Central memory CD8-positive, alpha-beta T cell (primary cell): ENCODE measurements around the gene ZNF827.

Experiments
- ATAC-seq: fragments of 150-1000 bp; cut with Tn5 transposase; replicated peaks from 2 replicates; pipeline ENCODE4 v1.10.0; 2022; ENCODE audit warnings: mild to moderate bottlenecking, moderate FRiP score, moderate number of reproducible peaks; ENCODE audit not compliant: poor library complexity, severe bottlenecking; ENCODE audit errors: extremely low read depth
- DNase-seq, 2 donors: peaks; one replicate each; pipeline ENCODE4 v3.0.0; 2021; ENCODE audit warnings: low spot score in 2 of 2
- H3K27ac Mint-ChIP-seq: one replicate; pipeline ENCODE4 v1.8.0; 2022; ENCODE audit warnings: low read depth, mild to moderate bottlenecking, moderate library complexity, mixed read lengths
- H3K27me3 Mint-ChIP-seq: one replicate; pipeline ENCODE4 v1.8.0; 2022; ENCODE audit warnings: mixed read lengths
- H3K36me3 Mint-ChIP-seq: one replicate; pipeline ENCODE4 v1.8.0; 2022; ENCODE audit warnings: mild to moderate bottlenecking, moderate library complexity, mixed read lengths; ENCODE audit not compliant: insufficient read depth
- H3K4me1 Mint-ChIP-seq: one replicate; pipeline ENCODE4 v1.8.0; 2022; ENCODE audit warnings: mixed read lengths
- H3K4me3 Mint-ChIP-seq: one replicate; pipeline ENCODE4 v1.8.0; 2022; ENCODE audit warnings: mild to moderate bottlenecking, moderate library complexity, mixed read lengths
- H3K9me3 Mint-ChIP-seq: one replicate; pipeline ENCODE4 v1.8.0; 2022; ENCODE audit warnings: mixed read lengths

ZNF827 gene

GRCh38 chr4:145785391-145786008 is 153.1 kb downstream of the ZNF827 start:
- no peaks in the 10 kb centered on the region for H3K27me3 Mint-ChIP-seq
- no peaks in the 10 kb centered on the region for H3K9me3 Mint-ChIP-seq
- ATAC-seq (no peak), DNase-seq (no peak)
- H3K36me3 Mint-ChIP-seq, result no peaks in the 10 kb centered on the region
- no peak overlapping the region for H3K4me3 Mint-ChIP-seq
- H3K4me1 Mint-ChIP-seq, result peaks cover 9% of the 10 kb centered on the region
- no peak overlapping the region for H3K27ac Mint-ChIP-seq

DNA sequence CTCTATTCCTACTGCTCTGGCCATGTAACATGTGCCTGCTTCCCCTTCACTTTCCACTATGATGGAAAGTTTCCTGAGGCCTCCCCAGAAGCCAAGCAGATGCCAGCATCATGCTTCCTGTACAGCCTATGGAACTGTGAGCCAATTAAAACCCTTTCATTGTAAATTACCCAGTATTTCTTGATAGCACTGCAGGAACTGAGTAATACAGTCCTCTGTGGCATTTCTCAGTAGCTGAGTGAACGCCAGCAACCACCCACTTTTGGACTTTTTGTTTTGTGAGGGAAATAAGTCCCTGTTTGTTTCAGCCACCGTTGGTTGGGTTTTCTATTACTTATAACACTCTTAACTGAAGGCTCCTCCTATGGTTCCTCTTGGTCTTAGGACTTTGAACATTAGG is 154.6 kb downstream of the ZNF827 start:
- DNase-seq (no peak), ATAC-seq (no peak)
- Mint-ChIP-seq H3K4me1 (peaks cover 9% of the 10 kb centered on the region), H3K27me3 (no peaks in the 10 kb centered on the region), H3K4me3 (no peak overlapping the region), H3K27ac (no peak overlapping the region), H3K36me3 (peaks cover 11% of the 10 kb centered on the region), H3K9me3 (no peaks in the 10 kb centered on the region)

DNA sequence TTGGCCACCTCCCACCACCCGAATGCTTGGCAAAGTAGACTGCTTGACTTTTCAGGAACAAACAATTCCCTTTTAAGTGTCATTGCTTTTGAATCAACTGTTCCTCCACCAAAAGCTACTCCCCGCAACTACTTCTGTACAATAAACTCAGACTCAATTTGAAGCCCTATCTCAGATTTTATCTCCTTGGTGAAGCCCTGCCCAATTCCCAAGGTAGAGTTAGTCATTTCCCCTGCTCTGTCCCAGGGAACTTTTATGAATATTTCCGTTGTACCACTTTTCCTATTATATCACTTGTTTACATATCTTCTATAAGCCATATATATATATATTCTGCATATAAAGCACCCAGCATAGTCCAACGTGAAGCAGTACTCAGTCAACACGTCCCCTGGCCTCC is 155.9 kb downstream of the ZNF827 start:
- H3K4me3 Mint-ChIP-seq, result no peak overlapping the region
- no peak for ATAC-seq
- H3K36me3 Mint-ChIP-seq, result peaks cover 15% of the 10 kb centered on the region
- no peak for DNase-seq
- H3K27ac Mint-ChIP-seq, result no peak overlapping the region
- no peaks in the 10 kb centered on the region for H3K9me3 Mint-ChIP-seq
- H3K4me1 Mint-ChIP-seq, result peaks cover 9% of the 10 kb centered on the region
- H3K27me3 Mint-ChIP-seq, result no peaks in the 10 kb centered on the region

GRCh38 chr4:145781351-145781750 is 157.3 kb downstream of the ZNF827 start:
- ATAC-seq (no peak), DNase-seq (no peak)
- Mint-ChIP-seq H3K27me3 (no peaks in the 10 kb centered on the region), H3K27ac (no peak overlapping the region), H3K36me3 (peaks cover 20% of the 10 kb centered on the region), H3K4me3 (no peak overlapping the region), H3K4me1 (peaks cover 9% of the 10 kb centered on the region), H3K9me3 (no peaks in the 10 kb centered on the region)

DNA sequence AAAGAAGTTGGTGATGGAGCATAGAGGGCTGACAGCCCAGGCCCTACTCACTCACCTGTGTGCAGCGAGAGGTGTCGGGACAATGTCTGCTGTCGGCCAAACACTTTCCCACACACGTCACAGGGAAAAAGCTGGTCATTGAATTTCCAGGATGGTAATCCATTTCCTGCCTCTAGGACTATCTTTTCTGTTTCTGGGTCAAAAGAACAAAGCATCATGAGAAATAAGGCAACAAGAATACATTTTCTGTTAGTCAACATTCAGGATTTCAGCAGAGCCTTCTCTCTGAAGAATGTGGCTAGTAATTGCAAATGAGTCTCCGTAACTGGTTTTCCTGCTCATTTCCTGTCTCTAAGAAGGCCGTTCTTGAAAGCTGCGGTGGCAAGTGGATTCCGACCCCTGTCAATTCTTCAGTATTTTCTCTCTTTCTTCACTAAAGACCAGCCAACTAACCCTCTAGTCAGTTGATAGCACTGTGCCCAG is 159.3 kb downstream of the ZNF827 start:
- Mint-ChIP-seq H3K9me3 (no peaks in the 10 kb centered on the region), H3K27me3 (no peaks in the 10 kb centered on the region), H3K36me3 (peaks cover 28% of the 10 kb centered on the region), H3K4me3 (no peak overlapping the region), H3K4me1 (peaks cover 9% of the 10 kb centered on the region), H3K27ac (no peak overlapping the region)
- ATAC-seq, result no peak
- DNase-seq, result no peak

DNA sequence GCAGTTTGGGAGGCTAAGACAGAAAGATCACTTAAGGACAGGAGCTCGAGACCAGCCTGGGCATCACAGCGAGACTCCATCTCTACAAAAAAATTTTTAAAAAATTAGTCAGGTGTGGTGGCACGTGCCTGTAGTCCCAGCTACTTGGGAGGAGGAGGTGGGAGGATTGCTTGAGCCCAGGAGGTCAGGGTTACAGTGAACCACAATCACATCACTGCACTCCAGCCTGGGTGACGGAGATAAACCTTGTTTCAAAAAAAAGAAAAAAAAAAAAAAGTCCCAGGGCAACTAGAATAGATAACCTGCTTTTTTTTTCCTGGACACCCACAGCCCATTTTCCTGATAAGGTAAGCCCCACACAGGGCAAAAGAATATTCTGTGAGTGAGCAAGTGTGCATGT is 162.4 kb downstream of the ZNF827 start:
- Mint-ChIP-seq H3K27me3 (no peaks in the 10 kb centered on the region), H3K27ac (no peak overlapping the region), H3K4me3 (no peak overlapping the region), H3K9me3 (no peaks in the 10 kb centered on the region), H3K36me3 (peaks cover 31% of the 10 kb centered on the region), H3K4me1 (peaks cover 1% of the 10 kb centered on the region)
- ATAC-seq (no peak), DNase-seq (no peak)

DNA sequence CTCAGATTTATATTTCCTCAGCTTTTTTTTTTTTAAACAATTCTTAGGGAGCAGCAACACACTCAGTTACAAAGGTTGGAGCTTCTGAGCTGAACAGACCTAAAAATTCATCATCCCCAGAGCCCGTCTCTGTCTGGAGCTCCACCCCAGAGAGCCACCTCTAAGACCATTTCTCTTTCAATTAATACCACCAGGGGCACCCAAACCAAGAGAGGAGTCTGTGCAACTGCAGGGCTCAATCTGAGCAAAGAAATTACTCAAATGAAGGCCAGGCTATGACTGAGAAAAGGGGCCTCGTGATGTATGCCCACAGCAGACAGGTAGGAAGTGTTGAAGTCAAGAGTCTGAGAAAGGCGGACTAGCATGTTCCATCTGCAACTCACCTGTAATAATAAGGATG is 163.2 kb downstream of the ZNF827 start:
- Mint-ChIP-seq H3K36me3 (peaks cover 31% of the 10 kb centered on the region), H3K27ac (no peak overlapping the region), H3K27me3 (no peaks in the 10 kb centered on the region), H3K4me1 (no peaks in the 10 kb centered on the region), H3K9me3 (no peaks in the 10 kb centered on the region), H3K4me3 (no peak overlapping the region)
- no peak for DNase-seq
- no peak for ATAC-seq

DNA sequence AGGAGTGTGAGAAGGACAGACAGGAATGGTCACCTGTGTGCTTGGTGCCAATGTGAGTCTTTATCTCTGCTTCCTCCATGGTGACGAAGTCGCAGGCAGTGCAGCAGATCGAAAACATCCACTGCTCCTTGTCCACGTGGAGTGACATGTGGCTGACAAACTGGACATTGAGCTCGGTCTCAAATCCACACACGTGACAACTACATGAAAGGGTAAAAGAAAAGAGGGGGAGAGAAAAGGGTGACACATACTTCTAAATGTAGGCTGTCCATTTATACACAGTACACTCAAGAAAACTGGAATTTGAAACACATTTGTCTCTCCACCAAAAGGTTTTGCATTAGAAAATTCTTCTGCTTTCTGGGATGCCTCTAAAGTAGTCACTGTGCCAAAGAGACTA is 164.2 kb downstream of the ZNF827 start:
- no peak overlapping the region for H3K27ac Mint-ChIP-seq
- ATAC-seq (no peak), DNase-seq (no peak)
- H3K4me1 Mint-ChIP-seq, result no peaks in the 10 kb centered on the region
- no peaks in the 10 kb centered on the region for H3K9me3 Mint-ChIP-seq
- peaks cover 24% of the 10 kb centered on the region for H3K36me3 Mint-ChIP-seq
- no peaks in the 10 kb centered on the region for H3K27me3 Mint-ChIP-seq
- no peak overlapping the region for H3K4me3 Mint-ChIP-seq

DNA sequence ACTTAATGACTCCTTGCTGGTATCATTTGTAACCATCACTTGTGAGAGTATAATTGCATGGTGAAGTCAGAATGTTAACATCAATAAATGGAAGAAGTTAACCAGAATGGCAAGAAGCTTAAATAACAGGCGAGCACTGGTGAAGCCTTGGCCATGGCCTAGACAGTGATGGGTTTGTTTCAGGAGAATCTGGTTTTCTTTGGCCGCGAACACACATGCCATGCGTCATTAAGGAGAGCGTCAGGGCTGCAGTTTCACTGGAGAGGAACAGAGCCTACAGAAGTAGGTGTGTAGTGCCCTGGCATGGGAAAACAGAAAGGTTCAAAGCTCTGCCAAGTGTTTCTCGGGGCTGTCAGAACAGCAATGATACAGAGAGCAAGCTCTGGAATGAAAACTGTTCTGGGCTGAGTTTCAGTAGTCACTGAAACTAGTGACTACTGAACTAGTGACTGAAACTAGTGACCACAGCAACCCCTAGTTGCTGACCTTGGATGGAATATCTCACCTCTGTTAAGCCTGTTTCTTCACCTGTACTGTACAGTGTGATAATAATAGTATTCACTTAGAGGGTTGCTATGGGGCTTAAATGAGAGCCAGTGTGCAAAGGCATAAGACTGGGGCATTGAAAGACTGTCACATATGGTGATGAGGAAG is 164.9 kb downstream of the ZNF827 start:
- H3K27ac Mint-ChIP-seq, result no peak overlapping the region
- H3K36me3 Mint-ChIP-seq, result peaks cover 17% of the 10 kb centered on the region
- no peaks in the 10 kb centered on the region for H3K4me1 Mint-ChIP-seq
- H3K9me3 Mint-ChIP-seq, result no peaks in the 10 kb centered on the region
- H3K27me3 Mint-ChIP-seq, result no peaks in the 10 kb centered on the region
- no peak for DNase-seq
- no peak overlapping the region for H3K4me3 Mint-ChIP-seq
- no peak for ATAC-seq

DNA sequence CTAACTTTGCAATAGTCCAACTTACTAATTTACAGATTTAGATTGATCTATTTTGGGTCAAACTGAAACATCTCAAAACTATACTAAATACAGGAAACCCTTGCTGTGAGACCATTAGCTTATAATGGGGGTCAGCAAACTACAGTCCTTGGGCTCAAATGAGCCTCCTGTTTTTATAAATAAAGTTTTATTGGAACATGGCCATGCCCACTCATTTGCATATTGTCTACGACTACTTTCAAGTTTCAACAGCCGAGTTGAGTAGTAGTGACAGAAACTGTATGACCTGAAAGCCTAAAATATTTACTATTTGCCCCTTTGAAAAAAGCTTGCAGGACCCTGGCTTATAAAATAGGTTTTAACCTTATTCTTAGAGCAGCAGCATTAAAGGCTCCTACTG is 166.3 kb downstream of the ZNF827 start:
- peaks cover 15% of the 10 kb centered on the region for H3K36me3 Mint-ChIP-seq
- H3K4me1 Mint-ChIP-seq, result no peaks in the 10 kb centered on the region
- H3K9me3 Mint-ChIP-seq, result no peaks in the 10 kb centered on the region
- ATAC-seq (no peak), DNase-seq (no peak)
- no peaks in the 10 kb centered on the region for H3K27me3 Mint-ChIP-seq
- H3K4me3 Mint-ChIP-seq, result no peak overlapping the region
- H3K27ac Mint-ChIP-seq, result no peak overlapping the region

DNA sequence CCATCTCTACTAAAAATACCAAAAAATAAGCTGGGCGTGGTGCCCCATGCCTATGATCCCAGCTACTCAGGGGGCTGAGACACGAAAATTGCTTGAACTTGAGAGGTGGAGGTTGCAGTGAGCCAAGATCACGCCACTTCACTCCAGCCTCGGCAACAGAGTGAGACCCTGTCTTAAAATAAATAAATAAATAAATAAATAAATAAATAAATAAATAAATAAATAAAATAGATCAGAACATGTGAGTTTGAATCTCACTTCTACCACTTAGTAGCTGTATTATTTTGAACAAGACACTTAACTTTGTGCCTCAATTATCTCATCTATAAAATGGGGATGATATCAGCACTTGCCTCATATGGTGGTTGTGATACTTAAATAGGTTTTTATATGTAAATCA is 168.5 kb downstream of the ZNF827 start:
- no peak overlapping the region for H3K4me3 Mint-ChIP-seq
- H3K9me3 Mint-ChIP-seq, result no peaks in the 10 kb centered on the region
- no peaks in the 10 kb centered on the region for H3K4me1 Mint-ChIP-seq
- no peak for ATAC-seq
- no peak overlapping the region for H3K27ac Mint-ChIP-seq
- peaks cover 15% of the 10 kb centered on the region for H3K36me3 Mint-ChIP-seq
- H3K27me3 Mint-ChIP-seq, result no peaks in the 10 kb centered on the region
- no peak for DNase-seq

DNA sequence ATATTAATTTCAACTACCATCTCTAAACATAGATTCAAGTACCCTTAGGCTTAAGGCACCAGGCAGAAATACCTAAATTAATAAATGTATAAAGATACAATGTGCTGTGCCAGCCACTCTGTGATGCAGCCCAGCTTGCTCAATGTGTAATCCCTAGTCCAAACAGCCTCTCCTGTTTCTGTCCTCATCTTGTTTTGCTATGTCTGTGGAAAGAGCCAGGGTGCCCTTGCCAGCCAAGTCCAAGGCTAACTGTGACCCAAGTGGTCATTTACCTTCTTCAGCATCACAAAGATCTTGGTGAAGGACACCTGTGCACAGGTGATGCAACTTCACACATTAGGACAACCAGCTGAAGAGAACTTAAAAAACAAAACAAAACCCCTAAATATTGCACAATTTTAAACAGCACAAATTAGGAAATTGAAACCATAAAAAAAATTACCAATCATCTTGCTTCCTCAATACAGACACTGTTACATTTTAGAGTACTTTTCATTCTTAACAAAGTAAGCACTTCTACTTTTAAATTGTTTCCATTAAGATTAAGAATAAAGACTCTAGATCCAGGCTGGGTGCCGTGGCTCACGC is 169.1 kb downstream of the ZNF827 start:
- Mint-ChIP-seq H3K36me3 (peaks cover 18% of the 10 kb centered on the region), H3K27ac (no peak overlapping the region), H3K9me3 (no peaks in the 10 kb centered on the region), H3K27me3 (no peaks in the 10 kb centered on the region), H3K4me1 (no peaks in the 10 kb centered on the region), H3K4me3 (no peak overlapping the region)
- DNase-seq (no peak), ATAC-seq (no peak)

DNA sequence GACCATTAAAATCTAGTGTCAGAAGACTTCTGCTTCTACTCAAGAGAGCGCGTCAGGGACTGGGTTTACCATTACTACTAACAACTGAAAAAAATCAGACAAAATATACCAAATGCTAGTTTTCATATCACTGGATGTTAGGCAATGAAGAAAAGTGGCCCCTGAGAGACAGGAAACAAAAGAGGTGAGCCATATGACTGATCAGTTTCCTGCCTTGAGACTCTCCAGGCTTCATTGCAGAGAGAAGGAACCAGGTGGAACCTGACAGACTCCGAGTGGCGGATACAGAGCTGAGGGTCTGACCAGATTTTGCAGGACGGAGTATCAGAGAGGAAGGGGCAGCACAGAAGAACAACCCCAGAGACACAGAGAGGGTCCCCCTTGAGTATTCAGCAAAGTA is 172.3 kb downstream of the ZNF827 start:
- ATAC-seq, result no peak
- peaks cover 26% of the 10 kb centered on the region for H3K36me3 Mint-ChIP-seq
- H3K4me1 Mint-ChIP-seq, result no peaks in the 10 kb centered on the region
- DNase-seq, result no peak
- no peaks in the 10 kb centered on the region for H3K9me3 Mint-ChIP-seq
- H3K4me3 Mint-ChIP-seq, result no peak overlapping the region
- H3K27me3 Mint-ChIP-seq, result no peaks in the 10 kb centered on the region
- H3K27ac Mint-ChIP-seq, result no peak overlapping the region
